Muscle of back (tissue), 11 donors: ENCODE data around the gene KEL. TPM values are rescaled to one million over a fixed set of nuclear protein-coding genes. Genes with fewer than 3 reads are reported as not detected.

Source experiments
- DNase-seq, 3 donors: peaks; one replicate each; pipeline versions ENCODE4 v3.0.0 to v3.0.0-alpha.2; 2013
- polyA plus RNA-seq, 10 donors: library from polyadenylated mRNA; unstranded; fragments of 120-200 nt; gene quantifications; one replicate each; pipeline ENCODE4 v1.2.1, GENCODE V29; 2013; ENCODE audit not compliant: insufficient read length in 10 of 10

KEL gene
- polyA plus RNA-seq, 10 donors = 0.58 to 3.0 (median 0.89) TPM

DNA sequence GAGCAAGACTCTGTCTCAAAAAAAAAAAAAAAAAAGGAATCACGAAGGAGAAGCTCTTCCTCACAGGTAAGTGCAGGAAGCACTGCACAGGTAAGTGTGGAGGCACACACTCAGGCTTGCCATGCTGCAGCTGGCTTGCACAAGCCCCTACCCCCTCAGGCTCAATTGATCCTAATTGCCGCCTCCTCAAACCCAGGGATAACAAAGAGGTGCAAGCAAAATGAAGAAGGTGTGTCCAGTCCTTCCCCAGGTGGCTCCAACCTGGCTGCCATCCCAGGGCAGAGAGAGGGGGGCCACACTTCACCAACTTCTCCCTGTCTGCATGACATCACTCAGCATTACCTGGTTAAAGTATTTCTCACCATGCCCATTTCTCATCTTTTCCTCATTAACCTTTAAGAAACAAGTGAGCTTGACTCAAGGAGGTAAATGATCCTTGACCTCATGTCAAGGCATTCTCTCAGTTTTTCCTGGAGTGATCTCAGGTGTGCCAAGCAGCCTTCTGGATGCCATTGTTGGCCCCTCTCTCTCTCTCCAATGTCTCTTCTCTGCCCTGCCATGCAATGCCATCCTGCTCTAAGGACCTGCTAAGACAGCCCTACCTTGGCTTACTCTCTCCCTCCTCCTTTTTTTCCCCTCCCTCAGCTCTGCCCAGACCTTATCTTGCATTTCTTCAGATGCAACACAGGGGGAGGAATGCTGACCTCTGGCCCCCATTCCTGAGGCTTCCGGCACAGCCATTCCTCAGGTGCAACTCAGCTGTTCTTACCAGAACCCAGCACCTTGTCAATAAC, 63.6 kb downstream of the KEL start:
- DNase-seq = no peak

GRCh38 chr7:142897691-142898090, 64.5 kb downstream of the KEL start:
- no peak for DNase-seq

DNA sequence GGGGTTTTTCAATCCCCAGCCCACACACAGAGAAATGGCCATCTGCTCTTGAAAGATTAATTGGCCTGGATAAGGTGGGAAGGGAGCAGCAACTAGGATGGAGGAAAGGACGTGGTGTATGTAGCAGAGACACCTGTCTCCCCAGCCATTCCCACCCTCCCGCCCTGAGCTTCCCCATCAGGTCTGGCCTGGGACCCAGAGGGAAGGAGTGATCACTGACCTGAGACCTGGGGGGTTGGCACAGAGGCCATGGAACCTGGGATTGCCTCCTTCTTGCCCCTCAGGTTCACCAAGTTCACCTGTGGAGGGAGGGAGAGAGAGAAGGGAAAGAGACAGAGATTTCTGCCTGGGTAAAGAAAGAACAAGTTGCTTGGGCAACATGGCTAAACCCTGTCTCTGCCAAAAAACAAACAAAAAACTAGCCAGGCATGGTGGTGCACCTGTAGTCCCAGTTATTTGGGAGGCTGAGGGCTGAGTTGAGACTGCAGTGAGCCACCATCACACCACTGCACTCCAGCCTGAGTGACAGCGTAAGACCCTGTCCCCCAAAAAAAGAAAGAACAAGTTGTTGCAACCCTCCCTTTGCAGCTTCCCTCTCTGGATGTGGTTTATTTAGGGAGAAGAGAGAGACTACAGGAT, 65.3 kb downstream of the KEL start:
- no peak for DNase-seq

GRCh38 chr7:142896151-142896550, 66.0 kb downstream of the KEL start:
- DNase-seq = no peak

- no peak for DNase-seq
Observed at GRCh38 chr7:142894985-142895593, 67.1 kb downstream of the KEL start.

- no peak for DNase-seq
Observed at GRCh38 chr7:142894112-142894984, 67.8 kb downstream of the KEL start.

DNA sequence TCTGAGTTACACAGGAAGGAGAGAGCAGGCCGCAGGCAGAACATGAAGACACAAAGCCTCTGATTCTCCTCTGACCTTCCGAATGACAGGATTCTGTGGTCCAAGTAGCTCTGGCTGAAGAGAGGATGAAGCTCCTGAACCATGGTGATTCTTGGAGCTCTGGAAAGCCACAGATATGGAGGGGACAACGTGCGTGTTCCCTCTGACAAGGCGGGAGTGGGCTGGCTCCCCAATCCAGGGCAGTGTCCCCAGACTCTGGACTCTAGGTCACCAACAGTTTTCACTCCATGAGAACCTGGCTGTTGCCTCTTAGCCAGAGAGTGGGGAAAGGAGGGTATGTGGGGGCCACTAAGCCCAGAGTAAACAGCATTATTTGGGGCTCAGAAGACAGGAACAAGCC, 69.2 kb downstream of the KEL start:
- no peak for DNase-seq

- no peak for DNase-seq
Observed at GRCh38 chr7:142891490-142892082, 70.6 kb downstream of the KEL start.

Other genes starting within 250 kb of the KEL start
- under 1 TPM in 1 of 10 donors, not detected in 9; 0.29 TPM for gene PRSS1, start 212.9 kb downstream of the KEL start, polyA plus RNA-seq
- gene PRSS2, start 191.4 kb downstream of the KEL start, polyA plus RNA-seq = not detected
- gene EPHB6, start 107.3 kb downstream of the KEL start, polyA plus RNA-seq = 10 to 100 TPM in 2 of 10 donors, 1 to 10 TPM in 8; 3.1 to 13.9 (median 5.4) TPM
- gene TRPV6, start 76.6 kb downstream of the KEL start, polyA plus RNA-seq = 1 to 10 TPM in 1 of 10 donors, under 1 TPM in 8, not detected in 1; 0.12 to 1.2 (median 0.23) TPM
- gene TRPV5, start 28.6 kb downstream of the KEL start, polyA plus RNA-seq = under 1 TPM in 4 of 10 donors, not detected in 6; 0.05 to 0.14 (median 0.10) TPM
- under 1 TPM in 6 of 10 donors, not detected in 4; 0.16 to 0.60 (median 0.42) TPM for gene LLCFC1, start 22.9 kb downstream of the KEL start, polyA plus RNA-seq
- not detected for gene OR9A2, start 64.8 kb upstream of the KEL start, polyA plus RNA-seq
- gene OR6V1, start 90.0 kb upstream of the KEL start, polyA plus RNA-seq = not detected
- gene PIP, start 169.7 kb upstream of the KEL start, polyA plus RNA-seq = not detected
- not detected for gene TAS2R39, start 221.1 kb upstream of the KEL start, polyA plus RNA-seq